ENCODE data around the gene HIP1.
"Not testable (repeated sequence)": the region's sequence is repeated elsewhere in the genome, so short reads cannot be mapped to it uniquely, and the experiment has no call there.

HIP1 gene

GRCh38 chr7:75642810-75643486 is 95.8 kb downstream of the HIP1 start:
- DNase-seq (ENCODE audit: low read depth in 3 of 3) = peak; percentile 22 to 58 (median 31)

DNA sequence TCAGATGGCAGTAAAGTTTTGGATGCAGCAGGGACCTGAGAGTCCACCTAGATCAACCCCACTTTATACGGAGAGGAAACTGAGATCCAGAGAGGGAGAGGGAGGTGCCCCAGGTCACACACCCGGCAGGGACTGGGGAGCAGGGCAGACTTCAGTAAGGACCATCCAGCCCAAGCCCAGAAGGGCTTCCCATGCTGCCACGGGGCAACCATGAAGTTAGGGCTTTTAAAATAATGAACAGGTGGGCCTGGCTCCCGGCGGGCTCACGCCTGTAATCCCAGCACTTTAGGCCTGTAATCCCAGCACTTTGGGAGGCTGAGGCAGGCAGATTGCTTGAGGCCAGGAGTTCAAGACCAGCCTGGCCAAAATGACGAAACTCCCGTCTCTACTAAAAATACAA is 98.5 kb downstream of the HIP1 start:
- no peak for DNase-seq (ENCODE audit: low read depth in 3 of 3)

DNA sequence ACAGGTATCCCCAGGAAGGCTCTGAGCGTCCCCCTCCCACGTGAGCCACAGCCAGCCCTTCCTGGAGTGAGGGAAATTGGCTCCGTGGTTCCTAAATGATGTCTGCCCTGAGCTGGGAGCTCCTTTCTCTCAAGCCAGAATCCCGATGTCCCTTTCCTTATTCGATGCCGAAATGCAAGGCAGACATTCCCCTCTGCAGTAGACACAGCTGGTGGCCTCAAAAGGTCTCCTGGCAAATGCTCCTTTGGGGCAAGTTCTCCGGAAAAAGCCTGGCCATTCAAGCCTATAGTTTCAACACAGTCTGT is 98.9 kb downstream of the HIP1 start:
- no peak for DNase-seq (ENCODE audit: low read depth in 3 of 3)

DNA sequence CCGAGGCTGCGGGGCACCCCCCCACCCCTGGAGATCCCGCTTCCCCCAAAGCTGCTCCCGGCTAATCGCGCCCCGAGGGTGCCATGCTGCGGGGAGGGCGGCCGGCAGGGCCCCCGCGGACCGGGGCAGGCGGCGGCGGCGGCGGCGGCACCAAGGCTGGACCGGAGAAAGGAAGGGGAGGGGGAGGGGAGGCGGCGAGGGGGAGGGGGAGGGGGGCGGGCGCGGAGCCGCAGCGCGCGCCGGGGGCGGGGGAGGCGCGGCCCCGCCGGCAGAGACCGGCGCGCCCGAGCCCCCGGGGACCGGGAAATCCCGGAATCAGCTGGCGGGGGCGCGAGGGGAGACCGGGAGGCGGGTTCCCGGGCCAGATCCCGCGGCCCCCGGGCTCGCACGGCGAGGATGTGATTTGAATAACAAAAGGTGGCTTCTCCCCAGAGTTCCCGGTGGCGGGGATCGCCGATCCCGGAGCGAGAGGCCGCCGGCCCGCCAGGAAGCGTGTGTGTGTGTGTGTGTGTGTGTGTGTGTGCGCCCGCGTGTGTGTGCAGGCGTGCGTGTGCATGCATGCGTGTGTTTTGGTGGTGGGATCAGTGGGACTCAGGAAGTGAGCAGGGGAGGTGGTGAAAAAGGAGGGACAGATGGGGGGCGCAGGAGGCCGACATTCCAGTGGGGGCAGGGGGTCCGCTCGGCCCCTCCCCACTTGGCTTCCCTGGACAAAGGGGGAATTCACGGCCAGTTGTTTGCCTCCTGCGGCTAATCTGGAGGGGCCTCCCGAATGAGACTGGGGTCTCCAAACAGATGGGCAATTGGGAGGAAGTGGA is 99.5 kb downstream of the HIP1 start:
- DNase-seq (ENCODE audit: low read depth in 3 of 3) = peak in 1 of 3 experiments; percentile 24

DNA sequence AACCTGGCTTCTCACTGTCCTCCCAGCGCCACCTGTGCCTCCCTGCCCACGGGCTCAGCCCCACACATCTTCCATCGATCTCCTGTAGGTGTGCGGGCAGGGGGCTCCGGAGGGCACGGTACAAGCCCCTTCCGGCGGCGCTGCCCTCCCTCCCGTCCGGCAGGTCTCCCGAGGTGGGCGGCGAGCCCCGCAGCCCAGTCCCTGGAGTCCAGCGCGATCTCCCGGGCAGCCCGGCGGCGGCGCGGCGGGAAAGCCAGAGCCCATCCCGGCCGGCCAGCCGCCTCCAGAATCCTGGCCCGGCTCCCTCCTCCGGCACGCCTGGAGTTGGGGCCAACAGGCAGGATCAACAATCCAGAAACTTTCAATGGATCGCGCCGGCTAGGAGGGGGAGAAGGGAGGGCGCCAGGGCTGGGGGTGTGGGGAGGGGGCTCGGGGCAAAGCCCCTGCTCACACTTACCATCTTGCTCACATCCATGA is 100.1 kb downstream of the HIP1 start:
- DNase-seq (ENCODE audit: low read depth in 3 of 3) = no peak

GRCh38 chr7:75637854-75638593 is 100.7 kb downstream of the HIP1 start:
- no peak for DNase-seq (ENCODE audit: low read depth in 3 of 3)

DNA sequence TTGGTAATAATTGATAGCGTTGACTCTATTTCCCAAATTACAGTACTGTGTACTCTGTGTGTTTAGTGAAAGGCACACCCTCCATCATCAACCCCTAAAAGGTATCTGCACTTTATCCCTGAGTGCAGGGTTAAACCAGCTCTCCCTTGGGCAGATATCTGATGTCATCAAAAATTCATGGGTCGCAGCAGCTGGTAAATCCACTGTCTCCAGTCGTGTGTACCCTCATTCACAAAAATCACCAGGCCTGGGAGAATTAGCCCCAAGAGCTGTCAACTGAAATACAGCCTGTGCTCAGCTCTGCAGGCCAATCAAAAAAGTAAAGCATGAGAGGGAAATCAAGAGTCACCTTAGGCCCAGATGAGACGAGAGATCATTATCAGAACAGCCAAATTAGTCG is 103.7 kb downstream of the HIP1 start:
- DNase-seq (ENCODE audit: low read depth in 3 of 3) = no peak

- DNase-seq (ENCODE audit: low read depth in 3 of 3) = not testable (repeated sequence)
Observed at GRCh38 chr7:75632587-75632986, 106.2 kb downstream of the HIP1 start.

DNA sequence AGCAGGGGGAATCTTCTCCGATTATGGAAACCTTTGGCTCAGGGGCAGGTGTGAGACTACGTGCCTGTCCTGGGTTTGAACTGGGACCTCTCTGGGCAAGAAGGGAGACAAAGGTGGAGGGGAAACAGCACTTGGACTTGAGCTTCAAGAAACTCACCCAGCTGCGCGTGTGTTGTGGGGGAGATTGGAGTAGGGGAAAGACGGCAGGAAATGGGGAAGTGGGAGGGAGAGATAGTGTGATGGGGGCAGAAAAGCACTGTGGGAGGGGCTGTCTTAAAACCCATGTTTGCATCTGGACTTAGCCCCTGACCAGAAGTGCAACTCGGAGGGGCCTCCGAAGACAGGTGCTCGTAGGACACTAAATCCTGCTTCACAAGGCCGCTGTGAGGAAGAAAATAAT is 107.0 kb downstream of the HIP1 start:
- DNase-seq (ENCODE audit: low read depth in 3 of 3) = no peak

DNA sequence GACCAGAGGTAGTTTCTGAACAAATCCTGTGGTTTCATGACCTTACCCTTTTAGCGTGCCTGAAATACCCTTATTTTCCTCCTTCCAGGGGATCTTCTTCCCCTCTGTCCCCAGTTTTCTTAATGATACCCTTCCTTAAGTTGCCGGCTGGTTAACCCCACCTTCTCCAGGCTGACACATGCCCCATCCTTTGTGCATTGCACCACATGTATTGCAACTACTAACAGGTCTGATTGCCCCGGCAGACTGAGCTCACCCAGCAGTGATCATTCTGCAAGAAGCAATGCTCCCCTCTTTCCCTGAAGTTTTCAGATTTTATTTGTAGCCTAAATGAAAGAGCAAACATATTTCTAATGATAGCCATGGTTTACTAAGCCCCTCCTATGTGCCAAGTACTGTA is 108.2 kb downstream of the HIP1 start:
- DNase-seq (ENCODE audit: low read depth in 3 of 3) = no peak

- no peak for DNase-seq (ENCODE audit: low read depth in 3 of 3)
Observed at GRCh38 chr7:75629044-75629443, 109.7 kb downstream of the HIP1 start.

GRCh38 chr7:75628055-75628454 is 110.7 kb downstream of the HIP1 start:
- no peak for DNase-seq (ENCODE audit: low read depth in 3 of 3)

- DNase-seq (ENCODE audit: low read depth in 3 of 3) = no peak
Observed at GRCh38 chr7:75626954-75627353, 111.8 kb downstream of the HIP1 start.

DNA sequence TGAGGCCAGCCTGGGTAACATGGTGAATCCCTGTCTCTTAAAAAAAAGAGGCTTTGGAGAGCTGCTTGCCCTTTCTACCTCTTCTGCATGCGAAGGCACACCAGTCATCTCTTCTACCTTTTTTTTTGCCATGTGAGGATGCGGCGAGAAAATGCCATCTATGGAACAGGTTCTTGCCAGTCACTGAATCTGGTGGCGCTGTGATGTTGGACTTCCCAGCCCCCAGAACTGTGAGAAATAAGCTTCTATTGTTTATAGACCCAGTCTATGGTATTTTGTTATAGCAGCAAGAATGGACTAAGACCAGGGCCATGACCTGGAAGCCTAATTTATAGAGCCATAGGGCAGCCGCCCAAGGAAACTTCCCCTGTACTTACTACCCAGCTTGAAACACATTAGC is 112.9 kb downstream of the HIP1 start:
- DNase-seq (ENCODE audit: low read depth in 3 of 3) = no peak

DNA sequence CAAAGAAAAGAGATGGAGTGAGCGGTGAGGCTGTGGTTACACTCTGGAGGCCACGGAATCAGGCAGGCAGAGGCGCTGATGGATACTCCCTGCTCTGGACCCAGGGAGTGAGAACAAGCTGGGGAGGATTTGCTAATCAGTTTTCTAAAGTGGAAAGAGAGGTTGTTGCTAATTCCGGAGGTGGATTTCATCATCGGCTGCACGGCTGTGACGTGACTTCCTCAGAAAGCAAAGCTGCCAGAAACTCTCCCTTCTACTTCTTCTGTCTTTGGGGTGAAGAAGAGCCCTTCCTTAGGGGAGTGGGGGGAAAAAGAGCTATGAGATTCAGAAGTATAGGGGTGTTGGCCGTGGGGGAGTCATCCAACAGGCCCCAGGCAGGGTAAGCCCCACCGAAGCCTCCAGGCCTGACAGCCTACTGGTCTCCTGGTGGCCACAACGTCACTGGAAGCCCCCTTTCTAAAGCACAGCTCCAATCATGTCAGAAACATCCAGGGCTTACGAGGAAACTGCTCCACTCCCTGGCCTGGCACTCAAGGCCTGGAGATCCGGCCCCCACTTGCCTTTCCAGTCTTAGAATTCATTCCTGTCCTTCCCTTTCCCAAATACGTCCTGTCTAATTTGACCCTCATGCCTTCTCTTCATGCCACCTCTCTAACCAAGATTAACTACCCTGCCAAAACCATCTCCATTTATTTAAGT is 114.5 kb downstream of the HIP1 start:
- DNase-seq (ENCODE audit: low read depth in 3 of 3) = no peak

DNA sequence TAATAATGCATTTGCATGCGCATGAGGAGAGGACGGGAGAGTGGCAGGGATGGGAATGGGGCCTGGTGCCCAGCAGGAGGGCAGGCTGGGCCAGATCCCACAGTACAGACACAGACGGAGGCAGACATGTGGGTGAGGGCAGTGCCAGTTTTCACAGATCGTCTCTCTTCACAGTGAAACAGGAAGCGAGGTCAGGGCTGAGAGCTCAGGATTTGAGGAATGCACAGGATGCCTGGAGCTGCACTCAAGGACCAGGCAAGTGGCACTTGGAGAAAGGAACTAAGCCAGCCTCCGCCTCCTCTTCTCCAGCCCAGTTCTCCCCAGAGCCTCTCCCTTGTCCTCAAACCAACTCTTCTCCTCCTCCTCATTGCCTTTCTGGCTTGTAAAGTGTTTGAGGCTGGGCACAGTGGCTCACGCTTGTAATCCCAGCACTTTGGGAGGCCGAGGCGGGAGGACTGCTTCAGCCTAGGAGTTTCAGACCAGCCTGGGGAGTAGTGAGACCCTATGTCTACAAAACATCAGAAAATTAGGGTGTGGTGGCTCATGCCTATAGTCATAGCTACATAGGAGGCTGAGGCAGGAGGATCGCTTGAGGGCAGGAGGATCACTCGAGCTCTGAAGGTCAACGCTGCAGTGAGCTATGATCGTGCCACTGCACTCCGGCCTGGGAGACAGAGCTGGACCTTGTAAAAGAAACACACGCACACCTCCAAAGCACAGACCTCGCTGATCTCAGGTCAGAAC is 115.2 kb downstream of the HIP1 start:
- no peak for DNase-seq (ENCODE audit: low read depth in 3 of 3)

DNA sequence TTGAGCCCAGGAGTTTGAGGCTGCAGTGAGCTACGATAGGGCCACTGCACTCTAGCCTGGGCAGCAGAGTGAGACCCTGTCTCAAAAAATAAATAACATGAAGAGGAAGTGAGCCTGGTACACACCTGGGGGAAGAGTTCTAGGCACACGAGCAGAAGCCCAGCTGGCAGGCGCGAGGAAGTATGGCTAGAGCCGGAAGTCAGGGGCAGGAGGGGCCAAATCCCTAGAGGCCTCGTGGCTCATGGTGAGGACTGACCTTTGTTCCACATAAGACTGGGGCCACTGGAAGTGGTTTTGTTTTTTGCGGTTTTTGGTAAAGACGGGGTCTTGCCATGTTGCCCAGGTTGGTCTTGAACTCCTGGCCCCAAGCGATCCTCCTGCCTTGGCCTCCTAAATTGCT is 117.6 kb downstream of the HIP1 start:
- DNase-seq (ENCODE audit: low read depth in 3 of 3) = no peak

DNA sequence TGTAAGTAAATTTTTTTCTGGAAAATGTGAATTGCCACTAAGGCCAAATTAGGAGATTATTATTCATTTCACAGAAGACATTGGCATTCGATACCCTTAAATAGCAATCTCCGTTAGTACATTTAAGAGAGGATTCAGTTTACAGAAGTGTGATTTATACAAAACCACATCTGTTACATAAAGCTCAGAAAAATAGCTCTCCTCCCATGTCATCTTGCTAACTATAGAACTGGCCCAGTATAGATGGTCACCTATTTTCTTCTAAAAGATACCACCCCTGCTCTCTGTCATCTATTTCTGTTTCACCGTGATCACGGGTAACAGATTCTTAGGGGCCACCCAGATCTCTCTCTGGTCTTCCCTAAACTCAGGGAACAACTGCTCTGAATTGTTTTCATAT is 119.1 kb downstream of the HIP1 start:
- no peak for DNase-seq (ENCODE audit: low read depth in 3 of 3)

- DNase-seq (ENCODE audit: low read depth in 3 of 3) = peak in 2 of 3 experiments; percentile 6 to 32
Observed at GRCh38 chr7:75617634-75618234, 121.0 kb downstream of the HIP1 start.

DNA sequence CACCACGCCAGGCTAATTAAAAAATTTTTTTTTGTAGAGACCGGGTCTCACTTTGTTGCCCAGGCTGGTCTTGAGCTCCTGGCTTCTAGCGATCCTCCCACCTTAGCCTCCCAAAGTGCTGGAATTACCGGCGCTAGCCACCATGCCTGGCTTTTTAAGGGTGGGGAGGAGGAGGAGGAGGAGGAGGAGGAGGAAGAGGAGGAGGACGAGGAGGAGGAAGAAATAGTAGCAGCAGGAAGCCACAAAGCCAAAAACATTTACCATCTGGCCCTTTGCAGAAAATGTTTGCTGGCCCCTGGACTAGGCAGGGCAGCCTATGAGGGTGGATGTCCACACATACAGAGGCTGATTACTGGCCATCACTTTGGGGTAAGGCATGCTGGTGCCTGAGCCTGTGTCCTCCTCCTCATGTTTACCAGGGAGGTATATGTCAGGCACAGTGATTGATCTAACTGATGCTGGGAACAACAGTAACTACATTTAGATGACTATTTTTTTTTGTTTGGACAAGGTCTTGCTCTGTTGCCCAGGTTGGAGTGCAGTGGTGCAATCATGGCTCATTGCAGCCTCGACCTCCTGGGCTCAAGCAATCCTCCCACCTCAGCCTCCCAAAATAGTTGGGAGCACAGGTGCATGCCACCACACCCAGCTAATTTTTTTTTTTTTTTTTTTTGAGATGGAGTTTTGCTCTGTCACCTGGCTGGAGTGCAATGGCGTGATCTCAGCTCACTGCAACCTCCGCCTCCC is 122.1 kb downstream of the HIP1 start:
- DNase-seq (ENCODE audit: low read depth in 3 of 3) = no peak
